ENCODE measurements around the gene PRDM15. TPM values are rescaled to one million over a fixed set of nuclear protein-coding genes. Genes with fewer than 3 reads are reported as not detected.
A peak's percentile ranks its signal among the peaks of the same experiment; 100 is the strongest.

PRDM15 gene
- total RNA-seq, 1 experiment from 2014 or later: 5.7 TPM

GRCh38 chr21:41926807-41927171 is 47.6 kb upstream of the PRDM15 start:
- peaks cover 10% of the 10 kb centered on the region for H3K36me3 Mint-ChIP-seq (ENCODE audit: insufficient read depth, unreplicated experiment)
- no peaks in the 10 kb centered on the region for H3K27me3 Mint-ChIP-seq (ENCODE audit: insufficient read depth, unreplicated experiment)
- intact Hi-C loops (cut with micrococcal nuclease): no loop called here
- no peak for TF ChIP-seq CTCF (IDR thresholded peaks at IDR 0.05; ENCODE audit: unreplicated experiment)
- H3K4me3 Mint-ChIP-seq (ENCODE audit: unreplicated experiment): peak overlapping the region; percentile 70
- ChIA-PET CTCF (interaction anchor here (0.9 to 1.0 kb wide), 2 partner anchors 31 to 62 kb away, joined by 3 read pairs; no protein-coding TSS in a partner anchor), POLR2A (interaction anchor here (0.7 kb wide), 1 partner anchor 187 kb away, joined by 4 read pairs; no protein-coding TSS in a partner anchor)
- peak overlapping the region; percentile 85 for H3K27ac Mint-ChIP-seq (ENCODE audit: low read depth, unreplicated experiment)
- DNase-seq (ENCODE audit: unreplicated experiment): no peak
- H3K4me1 Mint-ChIP-seq (ENCODE audit: insufficient read depth, unreplicated experiment): peaks cover 35% of the 10 kb centered on the region
- no TSS peak for BruUV-seq (replicated peaks)
- H3K9me3 Mint-ChIP-seq (ENCODE audit: unreplicated experiment): no peaks in the 10 kb centered on the region

DNA sequence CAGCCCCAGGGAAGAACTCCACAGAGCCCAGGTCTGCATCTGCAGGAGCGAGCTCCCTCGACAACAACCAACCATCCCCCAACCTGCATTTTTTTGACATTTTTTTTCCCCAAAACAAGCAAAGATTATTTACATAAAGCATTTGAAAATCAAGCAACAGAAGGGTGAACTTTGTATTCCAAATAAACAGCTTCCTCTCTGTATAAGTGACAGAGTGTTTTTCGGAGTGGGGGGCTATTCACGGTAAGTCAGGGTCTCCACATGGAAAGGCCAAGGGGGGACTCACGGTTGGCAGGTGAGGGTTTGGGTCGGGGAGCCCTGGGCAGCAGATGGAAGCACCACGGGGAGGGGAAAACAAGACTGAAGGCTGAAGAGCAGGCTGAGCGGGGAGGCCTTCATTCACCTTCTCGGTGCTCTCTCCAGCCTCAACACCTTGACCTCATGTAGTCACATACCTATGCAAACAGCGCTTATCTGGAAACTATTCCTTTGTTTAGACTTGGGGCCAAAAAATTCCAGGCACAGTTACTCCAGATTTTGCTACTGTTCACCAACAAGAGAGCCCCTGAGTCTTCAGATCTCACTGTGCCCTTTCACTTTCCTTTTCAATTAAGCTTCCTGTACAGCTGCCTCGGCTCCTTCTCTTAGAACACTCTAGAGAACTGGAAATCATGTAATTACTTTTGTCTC is 47.1 kb upstream of the PRDM15 start:
- Mint-ChIP-seq H3K27me3 (ENCODE audit: insufficient read depth, unreplicated experiment) (no peaks in the 10 kb centered on the region), H3K4me3 (ENCODE audit: unreplicated experiment) (peak overlapping the region; percentile 70), H3K36me3 (ENCODE audit: insufficient read depth, unreplicated experiment) (peaks cover 9% of the 10 kb centered on the region), H3K9me3 (ENCODE audit: unreplicated experiment) (no peaks in the 10 kb centered on the region), H3K27ac (ENCODE audit: low read depth, unreplicated experiment) (peak overlapping the region; percentile 85), H3K4me1 (ENCODE audit: insufficient read depth, unreplicated experiment) (peaks cover 34% of the 10 kb centered on the region)
- POLR2A ChIA-PET: interaction anchor here (0.6 kb wide), 1 partner anchor 26 kb away, joined by 3 read pairs; no protein-coding TSS in a partner anchor
- TF ChIP-seq CTCF (IDR thresholded peaks at IDR 0.05; ENCODE audit: unreplicated experiment): no peak
- no TSS peak for BruUV-seq (replicated peaks)
- DNase-seq (ENCODE audit: unreplicated experiment): peak; percentile 35
- CTCF ChIA-PET: interaction anchor here (0.9 to 1.0 kb wide), 2 partner anchors 31 to 62 kb away, joined by 3 read pairs; no protein-coding TSS in a partner anchor
- intact Hi-C loops (cut with micrococcal nuclease): no loop called here

- DNase-seq (ENCODE audit: unreplicated experiment): no peak
- BruUV-seq (replicated peaks): no TSS peak
- POLR2A ChIA-PET: interaction anchor here (0.6 kb wide), 1 partner anchor 27 kb away, joined by 3 read pairs; no protein-coding TSS in a partner anchor
- Mint-ChIP-seq H3K27ac (ENCODE audit: low read depth, unreplicated experiment) (peak overlapping the region; percentile 85), H3K9me3 (ENCODE audit: unreplicated experiment) (no peaks in the 10 kb centered on the region), H3K4me3 (ENCODE audit: unreplicated experiment) (peak overlapping the region; percentile 70), H3K27me3 (ENCODE audit: insufficient read depth, unreplicated experiment) (no peaks in the 10 kb centered on the region), H3K36me3 (ENCODE audit: insufficient read depth, unreplicated experiment) (peaks cover 4% of the 10 kb centered on the region), H3K4me1 (ENCODE audit: insufficient read depth, unreplicated experiment) (peaks cover 28% of the 10 kb centered on the region)
- CTCF ChIA-PET: interaction anchor here (1.0 kb wide), 1 partner anchor 32 kb away, joined by 3 read pairs; no protein-coding TSS in a partner anchor
- no peak for TF ChIP-seq CTCF (IDR thresholded peaks at IDR 0.05; ENCODE audit: unreplicated experiment)
- intact Hi-C loops (cut with micrococcal nuclease): no loop called here
Measured at GRCh38 chr21:41925767-41926116, 46.6 kb upstream of the PRDM15 start.

GRCh38 chr21:41924368-41924754 is 45.2 kb upstream of the PRDM15 start:
- no peak for TF ChIP-seq CTCF (IDR thresholded peaks at IDR 0.05; ENCODE audit: unreplicated experiment)
- intact Hi-C loops (cut with micrococcal nuclease): no loop called here
- BruUV-seq (replicated peaks): no TSS peak
- H3K9me3 Mint-ChIP-seq (ENCODE audit: unreplicated experiment): no peaks in the 10 kb centered on the region
- ChIA-PET CTCF (no interaction called here), POLR2A (no interaction called here)
- H3K27me3 Mint-ChIP-seq (ENCODE audit: insufficient read depth, unreplicated experiment): no peaks in the 10 kb centered on the region
- no peak overlapping the region for H3K4me3 Mint-ChIP-seq (ENCODE audit: unreplicated experiment)
- H3K27ac Mint-ChIP-seq (ENCODE audit: low read depth, unreplicated experiment): no peak overlapping the region
- H3K36me3 Mint-ChIP-seq (ENCODE audit: insufficient read depth, unreplicated experiment): peaks cover 4% of the 10 kb centered on the region
- H3K4me1 Mint-ChIP-seq (ENCODE audit: insufficient read depth, unreplicated experiment): peaks cover 17% of the 10 kb centered on the region
- DNase-seq (ENCODE audit: unreplicated experiment): no peak

Data from MCF 10A (cell line).